Posterior vena cava (tissue), 2 donors: Measurements from ENCODE around the gene CREB3. TPM values are rescaled to one million over a fixed set of nuclear protein-coding genes. Genes with fewer than 3 reads are reported as not detected.

Experiments
- DNase-seq: peaks from one replicate; pipeline ENCODE4 v3.0.0-alpha.2; 2020; ENCODE audit warnings: low spot score
- intact Hi-C, 2 donors: fragments of 100-400 bp; cut with DNase I; formaldehyde crosslinking; loops; one replicate each; pipeline versions ENCODE4 v1.14.1 to v1.14.2; 2022 to 2023
- total RNA-seq, 2 donors: library from RNA; stranded (reverse); fragmentation: NEBNext Ultra II Directional; extraction: Animal tissue kit (Norgen Biotek cat#: 25700); gene quantifications; one replicate each; pipeline ENCODE4 v1.2.1, GENCODE V29; 2021
- donor health status: DM: yes; HTN: yes; CAD: no.
- donor health status: DM: yes; HTN: yes; CAD: no.

Gene CREB3
- total RNA-seq, 2 donors from 2014 or later: 41.7 to 53.0 TPM

GRCh38 chr9:35717132-35717870, 15.2 kb upstream of the CREB3 start:
- peak; percentile 58 for DNase-seq
- intact Hi-C loops: no loop called here

- intact Hi-C loops: no loop called here
- DNase-seq: no peak
Measured at GRCh38 chr9:35718721-35719511, 13.6 kb upstream of the CREB3 start.

- intact Hi-C loops: no loop called here
- DNase-seq: no peak
Measured at GRCh38 chr9:35719546-35719945, 12.9 kb upstream of the CREB3 start.

GRCh38 chr9:35723426-35723825, 9.0 kb upstream of the CREB3 start:
- intact Hi-C loops: loop anchor here in 1 of 2 donors (2.0 kb wide), 1 partner anchor 21 kb away; no protein-coding TSS in a partner anchor
- DNase-seq: no peak

GRCh38 chr9:35723908-35724307, 8.6 kb upstream of the CREB3 start:
- intact Hi-C loops: loop anchor here in 1 of 2 donors (2.0 kb wide), 1 partner anchor 21 kb away; no protein-coding TSS in a partner anchor
- DNase-seq: no peak

- intact Hi-C loops: loop anchor here in 1 of 2 donors (5.0 kb wide), 1 partner anchor 63 kb away; no protein-coding TSS in a partner anchor
Measured at GRCh38 chr9:35725362-35725761, 7.1 kb upstream of the CREB3 start.

GRCh38 chr9:35726931-35727330, 5.5 kb upstream of the CREB3 start:
- intact Hi-C loops: loop anchor here in 1 of 2 donors (5.0 kb wide), 1 partner anchor 65 kb away; no protein-coding TSS in a partner anchor

More at GRCh38 chr9:35725362-35725761, 7.1 kb upstream of the CREB3 start:
- DNase-seq: no peak

GRCh38 chr9:35727676-35728040, 4.8 kb upstream of the CREB3 start:
- DNase-seq: no peak
- intact Hi-C loops: loop anchor here in 1 of 2 donors (2.0 to 5.0 kb wide), 2 partner anchors 33 to 65 kb away; no protein-coding TSS in a partner anchor

More at GRCh38 chr9:35726931-35727330, 5.5 kb upstream of the CREB3 start:
- no peak for DNase-seq

GRCh38 chr9:35728041-35728971, 4.2 kb upstream of the CREB3 start:
- DNase-seq: peak; percentile 93
- intact Hi-C loops: loop anchor here in 1 of 2 donors (2.0 to 5.0 kb wide), 2 partner anchors 34 to 66 kb away; no protein-coding TSS in a partner anchor

- DNase-seq: no peak
- intact Hi-C loops: loop anchor here in 1 of 2 donors (2.0 to 5.0 kb wide), 2 partner anchors 34 to 67 kb away; no protein-coding TSS in a partner anchor
Measured at GRCh38 chr9:35729101-35729500, 3.4 kb upstream of the CREB3 start.

GRCh38 chr9:35729700-35730485, 2.6 kb upstream of the CREB3 start:
- intact Hi-C loops: loop anchor here in 1 of 2 donors (2.0 to 5.0 kb wide), 2 partner anchors 35 to 68 kb away; no protein-coding TSS in a partner anchor
- DNase-seq: peak; percentile 89

- DNase-seq: no peak
- intact Hi-C loops: no loop called here
Measured at GRCh38 chr9:35730486-35730854, 2.0 kb upstream of the CREB3 start.

- no peak for DNase-seq
- intact Hi-C loops: no loop called here
Measured at GRCh38 chr9:35731415-35732184, 866 bp upstream of the CREB3 start.

GRCh38 chr9:35732800-35733541, 505 bp downstream of the CREB3 start:
- intact Hi-C loops: no loop called here
- no peak for DNase-seq

GRCh38 chr9:35734096-35734495, 1.6 kb downstream of the CREB3 start:
- DNase-seq: no peak
- intact Hi-C loops: no loop called here

GRCh38 chr9:35736201-35736633, 3.8 kb downstream of the CREB3 start:
- no peak for DNase-seq
- intact Hi-C loops: no loop called here

GRCh38 chr9:35737143-35737542, 4.7 kb downstream of the CREB3 start:
- DNase-seq: no peak
- intact Hi-C loops: no loop called here
